GM12872 (cell line): Measurements from ENCODE around the gene LIMCH1.

Experiments
- TF ChIP-seq, protein P1 (sequence below): IDR thresholded peaks from 3 replicates; pipeline ENCODE4 v1.5.1; 2011; ENCODE audit warnings: low read depth, mild to moderate bottlenecking, low read length, moderate library complexity; ENCODE audit not compliant: insufficient read depth

The LIMCH1 gene, protein sequence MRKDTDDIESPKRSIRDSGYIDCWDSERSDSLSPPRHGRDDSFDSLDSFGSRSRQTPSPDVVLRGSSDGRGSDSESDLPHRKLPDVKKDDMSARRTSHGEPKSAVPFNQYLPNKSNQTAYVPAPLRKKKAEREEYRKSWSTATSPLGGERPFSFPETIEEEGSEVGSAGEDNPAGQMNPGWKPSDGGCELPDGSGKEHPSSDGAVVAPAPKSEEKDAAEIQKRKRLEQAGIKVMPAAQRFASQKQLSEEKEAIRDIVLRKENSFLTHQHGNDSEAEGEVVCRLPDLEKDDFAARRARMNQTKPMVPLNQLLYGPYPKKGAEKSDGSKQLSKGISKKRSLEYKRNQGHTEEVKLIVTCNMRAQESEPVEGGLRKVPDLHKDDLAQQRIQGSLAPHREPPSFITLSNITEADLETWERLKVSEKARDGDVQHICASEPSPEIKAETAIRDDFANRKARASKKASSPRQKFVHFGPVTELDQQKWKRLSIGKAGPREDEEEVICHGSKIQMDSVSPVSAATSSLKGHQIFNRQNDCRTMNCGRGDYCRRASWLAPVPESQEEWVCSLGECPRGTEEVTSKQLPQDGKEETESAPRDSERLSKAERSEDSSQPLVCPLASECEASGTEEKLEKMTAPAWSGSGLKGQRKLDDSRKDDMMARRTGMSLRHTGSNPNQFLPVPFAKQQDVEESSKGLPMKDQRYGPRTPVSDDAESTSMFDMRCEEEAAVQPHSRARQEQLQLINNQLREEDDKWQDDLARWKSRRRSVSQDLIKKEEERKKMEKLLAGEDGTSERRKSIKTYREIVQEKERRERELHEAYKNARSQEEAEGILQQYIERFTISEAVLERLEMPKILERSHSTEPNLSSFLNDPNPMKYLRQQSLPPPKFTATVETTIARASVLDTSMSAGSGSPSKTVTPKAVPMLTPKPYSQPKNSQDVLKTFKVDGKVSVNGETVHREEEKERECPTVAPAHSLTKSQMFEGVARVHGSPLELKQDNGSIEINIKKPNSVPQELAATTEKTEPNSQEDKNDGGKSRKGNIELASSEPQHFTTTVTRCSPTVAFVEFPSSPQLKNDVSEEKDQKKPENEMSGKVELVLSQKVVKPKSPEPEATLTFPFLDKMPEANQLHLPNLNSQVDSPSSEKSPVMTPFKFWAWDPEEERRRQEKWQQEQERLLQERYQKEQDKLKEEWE (N-terminal part only)

DNA sequence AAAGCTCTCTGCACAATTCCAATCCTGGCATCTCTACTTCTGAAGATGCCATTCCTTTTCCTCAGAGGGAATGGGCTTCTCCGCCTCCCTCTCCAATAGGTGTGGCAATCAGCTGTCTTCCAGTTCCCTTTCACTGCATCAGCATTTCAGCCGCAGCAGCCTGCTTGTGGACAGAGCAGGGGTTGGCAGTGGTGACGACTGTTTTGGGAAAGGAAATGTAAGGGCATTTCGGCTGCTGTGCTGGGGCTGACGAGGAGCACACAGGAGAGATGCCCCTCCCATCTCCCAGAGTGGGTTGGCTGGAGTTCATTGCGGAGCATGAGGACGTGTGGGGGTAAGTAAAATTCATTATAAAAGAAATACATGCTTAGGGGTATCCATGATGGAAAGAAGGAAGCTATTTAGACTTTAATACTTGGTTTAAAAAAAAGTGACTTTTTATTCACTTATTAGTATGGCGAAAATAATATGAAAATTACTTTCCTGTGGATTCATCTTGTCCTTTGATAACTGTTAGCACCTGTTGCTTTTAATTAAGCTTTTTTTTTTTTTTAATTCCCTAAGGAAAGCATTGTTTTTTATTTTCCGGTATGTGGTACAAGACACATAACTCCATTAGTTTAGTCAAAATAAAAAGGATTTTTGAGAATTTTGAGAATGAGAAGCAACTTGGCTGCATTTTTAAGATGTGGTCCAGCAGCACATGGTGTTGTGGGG is at the start of gene LIMCH1:
TSS of gene LIMCH1 (plus strand) at position 141 of the 717 bp plus-strand sequence. CDS start 67,839 bp downstream, outside the sequence.
- TF ChIP-seq, protein P1, sequence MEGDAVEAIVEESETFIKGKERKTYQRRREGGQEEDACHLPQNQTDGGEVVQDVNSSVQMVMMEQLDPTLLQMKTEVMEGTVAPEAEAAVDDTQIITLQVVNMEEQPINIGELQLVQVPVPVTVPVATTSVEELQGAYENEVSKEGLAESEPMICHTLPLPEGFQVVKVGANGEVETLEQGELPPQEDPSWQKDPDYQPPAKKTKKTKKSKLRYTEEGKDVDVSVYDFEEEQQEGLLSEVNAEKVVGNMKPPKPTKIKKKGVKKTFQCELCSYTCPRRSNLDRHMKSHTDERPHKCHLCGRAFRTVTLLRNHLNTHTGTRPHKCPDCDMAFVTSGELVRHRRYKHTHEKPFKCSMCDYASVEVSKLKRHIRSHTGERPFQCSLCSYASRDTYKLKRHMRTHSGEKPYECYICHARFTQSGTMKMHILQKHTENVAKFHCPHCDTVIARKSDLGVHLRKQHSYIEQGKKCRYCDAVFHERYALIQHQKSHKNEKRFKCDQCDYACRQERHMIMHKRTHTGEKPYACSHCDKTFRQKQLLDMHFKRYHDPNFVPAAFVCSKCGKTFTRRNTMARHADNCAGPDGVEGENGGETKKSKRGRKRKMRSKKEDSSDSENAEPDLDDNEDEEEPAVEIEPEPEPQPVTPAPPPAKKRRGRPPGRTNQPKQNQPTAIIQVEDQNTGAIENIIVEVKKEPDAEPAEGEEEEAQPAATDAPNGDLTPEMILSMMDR: no peak

DNA sequence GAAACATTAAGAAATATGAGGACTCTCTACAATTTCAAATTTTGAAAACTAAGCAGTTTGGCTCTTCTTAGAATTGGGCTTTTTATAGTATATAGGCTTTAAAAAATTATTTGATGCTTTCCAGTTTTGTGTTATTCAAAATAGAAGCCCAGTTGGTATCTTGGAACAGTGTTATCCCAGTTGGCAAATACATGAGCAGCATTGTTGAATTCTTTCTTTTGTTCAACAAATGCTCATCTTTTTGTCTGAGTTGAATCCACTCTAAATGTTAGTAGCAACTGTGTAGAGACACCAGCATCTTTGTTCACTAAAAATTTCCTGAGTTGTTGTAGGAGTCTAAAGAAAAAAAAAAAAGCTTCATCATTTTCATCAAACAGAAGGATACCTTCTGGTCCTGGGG is 41.0 kb upstream of the LIMCH1 start:
- TF ChIP-seq, protein P1: no peak

DNA sequence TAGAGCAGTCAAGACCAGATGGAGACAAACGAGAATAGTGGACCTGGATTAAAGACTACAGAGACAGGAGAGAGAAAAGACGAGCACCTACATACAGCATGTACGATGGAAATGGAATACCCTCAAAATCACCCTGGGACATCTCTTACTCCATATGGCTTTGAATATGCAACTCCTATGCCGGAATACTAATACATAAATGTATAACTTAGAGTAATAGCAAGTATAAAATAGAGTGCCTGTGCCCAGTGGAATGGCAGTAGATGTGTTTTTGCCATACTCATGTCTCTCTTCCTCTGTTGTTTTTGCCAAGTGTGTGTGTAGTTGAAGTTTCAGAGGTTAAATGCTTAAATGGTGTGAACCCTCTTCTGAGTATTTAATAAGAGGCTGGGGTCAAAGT is 39.8 kb upstream of the LIMCH1 start:
- TF ChIP-seq, protein P1: no peak

DNA sequence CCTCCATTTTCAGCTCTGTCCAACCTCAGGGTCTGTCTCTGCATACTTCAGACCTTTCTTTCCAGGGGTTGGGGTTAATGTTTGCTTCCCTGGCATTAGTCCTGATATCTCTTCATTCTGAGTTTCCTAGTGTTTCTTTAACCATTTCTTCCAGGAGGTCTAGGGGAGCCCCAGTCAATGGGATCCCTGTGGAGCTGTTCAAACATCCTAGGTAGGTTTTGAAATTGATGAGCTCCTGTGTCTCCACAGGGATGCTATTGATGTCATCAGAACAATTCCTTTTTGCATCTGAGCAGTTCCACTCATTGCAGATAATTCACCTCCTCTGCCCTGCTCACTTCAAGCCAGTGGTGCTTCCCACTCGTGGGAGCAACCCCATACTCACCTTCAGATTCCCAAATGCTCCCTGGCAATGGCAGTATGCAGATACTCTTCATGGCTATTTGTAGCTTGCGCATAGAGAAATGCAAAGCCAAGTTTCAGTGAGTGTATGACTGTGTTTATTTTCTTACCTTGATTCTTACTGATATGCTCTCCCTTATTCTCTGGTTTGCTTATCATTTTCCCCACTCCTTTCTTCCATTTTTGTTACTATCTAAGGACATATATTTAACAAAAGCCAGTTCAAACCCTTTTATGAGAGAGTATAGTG is 33.7 kb upstream of the LIMCH1 start:
- TF ChIP-seq, protein P1: no peak

DNA sequence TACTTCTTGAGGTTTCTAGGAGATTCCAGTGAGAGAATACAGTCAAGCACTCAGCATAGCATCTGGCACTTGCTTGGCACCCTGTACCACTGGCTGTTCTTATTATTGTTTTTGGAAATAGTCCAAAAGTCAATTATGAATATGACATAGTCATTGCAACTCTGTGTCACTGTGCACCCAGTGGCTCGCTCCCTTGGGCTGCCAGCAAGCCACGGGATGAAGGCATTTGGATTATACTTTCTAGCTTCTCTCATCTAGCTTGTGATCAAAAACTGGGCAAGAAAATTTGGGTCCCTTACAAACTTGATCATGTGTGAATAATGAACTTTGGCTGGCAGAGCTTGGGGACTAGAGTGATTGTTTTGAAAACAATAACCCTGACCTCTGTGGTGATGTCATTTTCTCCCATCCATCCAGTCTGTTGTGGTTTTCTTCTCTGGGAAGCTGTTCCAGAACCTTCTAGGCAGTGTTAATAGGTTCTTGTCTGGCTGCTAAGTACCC is 32.7 kb upstream of the LIMCH1 start:
- TF ChIP-seq, protein P1: no peak

DNA sequence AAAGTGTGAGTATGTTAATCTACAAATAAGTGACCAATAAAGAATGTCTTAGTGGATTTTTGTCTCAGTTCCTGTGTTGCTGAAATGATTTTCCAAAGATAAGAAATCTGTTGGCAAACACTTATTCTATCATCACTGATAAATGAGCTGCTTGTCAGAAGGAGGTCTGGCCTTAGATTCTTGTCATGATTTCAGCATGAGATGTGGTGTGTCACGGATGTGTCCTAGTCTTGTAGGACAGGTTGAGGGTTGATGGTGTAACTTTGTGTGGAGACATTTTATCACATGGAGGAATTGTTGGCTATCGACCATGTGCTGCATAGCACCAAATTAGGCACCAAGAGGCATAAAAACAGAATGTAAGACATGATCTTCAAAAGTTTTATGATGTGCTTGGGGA is 31.8 kb upstream of the LIMCH1 start:
- TF ChIP-seq, protein P1: no peak
